Neuron (in vitro differentiated cells): ENCODE data around the gene FUBP3.

Experiments used
- H2AFZ ChIP-seq: one replicate; pipeline ENCODE4 v1.6.1; 2013; ENCODE audit warnings: low read depth, mild to moderate bottlenecking, inconsistent platforms, low read length, moderate library complexity
- H3K27me3 ChIP-seq: one replicate; pipeline ENCODE4 v1.6.1; 2013; ENCODE audit warnings: low read length; ENCODE audit not compliant: insufficient read depth
- H3K36me3 ChIP-seq: one replicate; pipeline ENCODE4 v1.6.1; 2013; ENCODE audit warnings: low read length; ENCODE audit not compliant: insufficient read depth
- H3K4me1 ChIP-seq: one replicate; pipeline ENCODE4 v1.6.1; 2013; ENCODE audit warnings: low read length; ENCODE audit not compliant: insufficient read depth
- H3K4me3 ChIP-seq: 2 replicates; pipeline ENCODE4 v1.5.1; 2013; ENCODE audit warnings: mild to moderate bottlenecking, low read length, moderate library complexity
- H3K9me3 ChIP-seq: one replicate; pipeline ENCODE4 v1.6.1; 2013; ENCODE audit warnings: low read length

FUBP3 gene

GRCh38 chr9:130627896-130628792 lies 48.8 kb downstream of the FUBP3 start:
- Histone ChIP-seq H2AFZ (no peak overlapping the region), H3K27me3 (no peaks in the 10 kb centered on the region), H3K9me3 (no peaks in the 10 kb centered on the region), H3K36me3 (peaks cover 74% of the 10 kb centered on the region), H3K4me1 (peaks cover 45% of the 10 kb centered on the region), H3K4me3 (no peak overlapping the region)

DNA sequence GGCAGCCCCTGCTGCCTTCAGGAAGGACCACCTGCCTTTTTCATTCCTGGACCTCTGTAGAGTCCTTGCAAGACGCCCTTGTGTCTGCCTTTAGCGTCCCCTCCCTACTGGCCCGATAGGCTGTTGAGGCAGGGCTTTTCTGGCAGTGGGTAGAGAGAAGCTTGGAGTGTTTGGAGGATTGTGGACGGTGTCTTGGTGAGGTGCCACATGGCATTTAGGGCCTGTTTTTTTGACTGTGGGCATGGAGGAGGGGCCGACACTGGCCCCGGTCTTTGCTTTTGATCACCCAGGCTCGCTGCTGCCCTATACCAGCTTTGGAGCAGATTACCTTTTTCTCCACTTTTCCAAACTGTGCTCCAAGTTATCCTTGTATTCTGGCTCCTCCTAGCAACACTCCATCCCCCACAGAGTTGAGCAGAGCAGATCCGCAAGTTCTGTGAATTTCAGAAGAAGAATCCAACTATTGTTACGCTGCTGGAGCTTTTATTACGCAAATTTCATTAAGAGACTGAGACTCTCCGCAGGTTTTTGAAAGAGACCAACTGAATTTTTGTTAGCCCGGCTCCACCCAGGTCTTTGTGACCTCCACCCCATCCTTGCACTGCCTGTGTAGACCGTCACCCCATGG lies 50.2 kb downstream of the FUBP3 start:
- Histone ChIP-seq H3K4me3 (no peak overlapping the region), H3K4me1 (peaks cover 45% of the 10 kb centered on the region), H3K36me3 (peaks cover 72% of the 10 kb centered on the region), H3K9me3 (no peaks in the 10 kb centered on the region), H3K27me3 (no peaks in the 10 kb centered on the region), H2AFZ (no peak overlapping the region)

DNA sequence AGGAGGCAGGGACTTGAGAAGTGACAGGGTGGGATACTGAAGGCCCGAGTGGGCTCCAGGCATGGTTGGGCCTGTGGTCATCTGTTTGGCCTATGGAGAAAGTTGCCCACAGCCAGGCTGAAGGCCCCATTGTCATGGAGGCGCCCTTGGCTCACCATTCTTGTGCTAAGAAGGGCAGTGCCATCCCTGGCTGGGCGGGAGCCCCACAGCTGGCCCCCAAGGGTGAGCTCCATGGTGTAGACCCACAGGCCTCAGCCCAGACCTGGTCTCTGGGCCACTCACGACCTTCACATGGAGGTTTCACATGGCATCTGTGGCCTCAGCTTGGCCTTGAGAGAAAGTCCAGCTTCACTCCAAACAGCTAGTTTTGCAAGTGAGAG lies 50.7 kb downstream of the FUBP3 start:
- H3K27me3 ChIP-seq: no peaks in the 10 kb centered on the region
- peaks cover 73% of the 10 kb centered on the region for H3K36me3 ChIP-seq
- no peaks in the 10 kb centered on the region for H3K9me3 ChIP-seq
- no peak overlapping the region for H3K4me3 ChIP-seq
- no peak overlapping the region for H2AFZ ChIP-seq
- H3K4me1 ChIP-seq: peaks cover 43% of the 10 kb centered on the region

DNA sequence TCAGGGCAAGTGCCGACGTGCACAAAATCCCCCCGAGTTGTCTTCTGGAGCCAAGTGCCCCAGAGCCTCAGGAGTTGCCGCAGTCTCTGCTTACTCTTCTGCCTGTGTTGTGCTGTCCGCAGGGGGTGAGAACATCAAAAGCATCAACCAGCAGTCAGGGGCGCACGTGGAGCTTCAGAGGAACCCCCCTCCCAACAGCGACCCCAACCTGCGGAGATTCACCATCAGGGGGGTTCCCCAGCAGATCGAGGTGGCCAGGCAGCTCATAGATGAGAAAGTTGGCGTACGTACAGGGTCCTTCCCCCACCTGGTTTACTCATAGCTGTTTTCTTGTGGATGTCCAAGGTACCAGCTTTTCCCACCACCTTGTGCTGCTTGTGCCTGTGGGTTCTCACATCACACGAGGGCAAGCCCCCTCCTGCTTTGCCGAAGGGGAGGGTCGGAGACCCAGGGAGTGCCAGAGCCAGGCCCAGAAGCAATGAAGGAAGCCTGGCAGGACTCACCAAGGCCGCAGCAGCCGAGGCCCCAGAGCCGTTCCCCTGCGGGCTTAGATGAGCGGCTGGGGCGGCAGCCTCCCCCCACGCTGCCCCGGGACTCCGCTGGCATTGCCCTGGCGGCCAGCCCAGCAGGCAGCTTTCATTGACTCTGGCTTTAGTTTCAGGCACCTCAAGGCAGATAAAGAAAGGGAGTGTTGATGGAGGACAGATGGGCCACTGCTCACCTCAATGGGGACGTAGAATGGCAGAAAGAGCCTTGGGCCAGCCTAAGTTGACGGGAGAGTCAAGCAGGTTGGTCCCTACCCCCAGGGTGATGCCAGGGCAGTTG lies 51.3 kb downstream of the FUBP3 start:
- no peaks in the 10 kb centered on the region for H3K27me3 ChIP-seq
- H3K9me3 ChIP-seq: no peaks in the 10 kb centered on the region
- no peak overlapping the region for H3K4me3 ChIP-seq
- H2AFZ ChIP-seq: no peak overlapping the region
- H3K36me3 ChIP-seq: peaks cover 72% of the 10 kb centered on the region
- H3K4me1 ChIP-seq: peaks cover 39% of the 10 kb centered on the region

DNA sequence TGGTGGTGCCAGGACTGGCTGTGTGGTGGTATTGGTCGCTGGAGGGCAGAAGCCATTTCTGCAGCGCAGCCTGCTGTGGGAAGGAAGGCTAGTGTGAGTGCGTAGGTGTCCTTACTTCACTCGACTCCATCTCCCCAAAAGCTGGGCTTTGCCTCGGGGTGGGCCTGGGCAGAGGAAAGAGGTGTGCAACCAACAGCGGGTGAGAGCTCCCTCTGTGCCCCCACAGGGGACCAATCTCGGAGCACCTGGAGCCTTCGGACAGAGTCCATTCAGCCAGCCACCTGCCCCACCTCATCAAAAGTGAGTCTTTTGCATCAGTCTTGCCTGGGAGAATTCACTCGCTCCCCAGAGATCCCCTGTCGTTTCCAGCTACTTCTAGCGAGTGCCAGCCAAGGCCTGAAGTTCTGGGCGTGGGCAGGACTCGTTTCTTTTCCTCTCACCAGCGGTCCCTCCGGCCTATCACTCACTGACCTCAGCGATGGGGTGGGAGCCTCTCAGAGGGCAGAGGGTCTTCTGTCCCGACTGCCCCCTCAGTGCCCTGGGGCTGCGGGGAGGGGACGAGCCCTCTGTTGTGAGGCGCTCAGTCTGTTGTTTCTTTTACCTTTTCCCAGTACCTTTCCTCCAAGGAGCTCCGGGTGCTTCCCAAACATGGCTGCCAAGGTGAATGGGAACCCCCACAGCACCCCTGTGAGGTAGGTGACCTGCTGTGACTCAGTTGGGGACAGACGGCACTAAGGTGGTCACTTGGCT lies 52.1 kb downstream of the FUBP3 start:
- no peak overlapping the region for H2AFZ ChIP-seq
- no peaks in the 10 kb centered on the region for H3K27me3 ChIP-seq
- H3K36me3 ChIP-seq: peaks cover 72% of the 10 kb centered on the region
- no peaks in the 10 kb centered on the region for H3K9me3 ChIP-seq
- peaks cover 31% of the 10 kb centered on the region for H3K4me1 ChIP-seq
- H3K4me3 ChIP-seq: no peak overlapping the region

GRCh38 chr9:130632081-130632710 lies 52.8 kb downstream of the FUBP3 start:
- no peak overlapping the region for H2AFZ ChIP-seq
- no peaks in the 10 kb centered on the region for H3K27me3 ChIP-seq
- H3K4me1 ChIP-seq: peaks cover 28% of the 10 kb centered on the region
- H3K9me3 ChIP-seq: no peaks in the 10 kb centered on the region
- H3K4me3 ChIP-seq: no peak overlapping the region
- peaks cover 69% of the 10 kb centered on the region for H3K36me3 ChIP-seq

DNA sequence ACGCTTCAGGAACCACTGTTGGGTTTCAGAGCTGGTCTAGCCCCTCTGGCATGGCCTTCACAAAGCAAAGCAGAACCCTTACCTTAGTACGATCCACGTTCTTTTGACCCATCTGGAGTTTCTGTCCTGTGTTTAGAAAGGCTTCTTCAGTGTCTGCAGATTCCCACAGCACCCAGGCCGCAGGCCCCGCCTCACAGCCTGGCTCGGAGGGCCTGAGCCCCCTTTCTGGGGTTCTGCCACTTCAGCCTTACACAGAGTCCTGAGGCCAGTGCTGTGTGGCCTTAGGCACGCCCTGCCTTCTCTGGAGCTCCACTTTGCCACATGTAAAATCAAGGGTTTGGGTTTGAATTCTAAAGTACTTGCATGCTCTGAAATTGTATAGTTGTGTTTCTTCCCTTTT lies 53.5 kb downstream of the FUBP3 start:
- Histone ChIP-seq H3K4me1 (peaks cover 21% of the 10 kb centered on the region), H2AFZ (no peak overlapping the region), H3K27me3 (no peaks in the 10 kb centered on the region), H3K9me3 (no peaks in the 10 kb centered on the region), H3K36me3 (peaks cover 67% of the 10 kb centered on the region), H3K4me3 (no peak overlapping the region)

- Histone ChIP-seq H3K9me3 (no peaks in the 10 kb centered on the region), H3K36me3 (peaks cover 64% of the 10 kb centered on the region)
Measured at GRCh38 chr9:130633336-130634190, 54.2 kb downstream of the FUBP3 start.

DNA sequence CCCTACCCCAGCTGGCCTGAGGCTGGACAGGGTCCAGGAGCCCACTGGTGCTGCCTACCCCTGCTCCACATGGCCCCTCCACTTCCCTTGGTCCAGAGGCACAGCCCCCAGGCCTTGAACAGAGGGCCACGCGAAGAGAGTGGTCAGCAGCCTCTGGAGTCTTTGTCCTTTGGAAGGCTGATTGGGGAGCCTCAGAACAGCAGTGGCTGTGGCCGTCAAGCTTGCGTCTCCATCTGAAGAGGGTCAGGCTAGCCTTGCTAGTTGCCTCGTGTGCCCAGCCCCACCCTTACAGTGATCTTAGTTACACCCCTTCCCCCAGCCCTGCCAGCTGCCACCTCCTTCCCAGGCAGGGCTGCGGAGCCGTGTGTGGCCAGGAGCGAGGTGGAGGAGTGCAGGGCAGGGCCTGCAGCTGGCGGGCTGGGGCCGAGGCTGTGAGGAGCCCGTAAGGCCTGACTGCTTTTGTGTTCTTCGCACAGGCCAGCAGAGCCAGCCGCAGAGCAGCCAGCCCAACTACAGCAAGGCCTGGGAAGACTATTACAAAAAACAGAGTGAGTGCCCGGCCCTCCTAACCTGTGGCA lies 54.9 kb downstream of the FUBP3 start:
- Histone ChIP-seq H3K4me3 (no peak overlapping the region), H3K9me3 (no peaks in the 10 kb centered on the region), H3K27me3 (no peaks in the 10 kb centered on the region), H3K36me3 (peaks cover 66% of the 10 kb centered on the region), H2AFZ (no peak overlapping the region), H3K4me1 (peaks cover 11% of the 10 kb centered on the region)

More at GRCh38 chr9:130633336-130634190, 54.2 kb downstream of the FUBP3 start:
- no peak overlapping the region for H2AFZ ChIP-seq
- H3K4me3 ChIP-seq: no peak overlapping the region
- H3K4me1 ChIP-seq: peaks cover 14% of the 10 kb centered on the region
- H3K27me3 ChIP-seq: no peaks in the 10 kb centered on the region

DNA sequence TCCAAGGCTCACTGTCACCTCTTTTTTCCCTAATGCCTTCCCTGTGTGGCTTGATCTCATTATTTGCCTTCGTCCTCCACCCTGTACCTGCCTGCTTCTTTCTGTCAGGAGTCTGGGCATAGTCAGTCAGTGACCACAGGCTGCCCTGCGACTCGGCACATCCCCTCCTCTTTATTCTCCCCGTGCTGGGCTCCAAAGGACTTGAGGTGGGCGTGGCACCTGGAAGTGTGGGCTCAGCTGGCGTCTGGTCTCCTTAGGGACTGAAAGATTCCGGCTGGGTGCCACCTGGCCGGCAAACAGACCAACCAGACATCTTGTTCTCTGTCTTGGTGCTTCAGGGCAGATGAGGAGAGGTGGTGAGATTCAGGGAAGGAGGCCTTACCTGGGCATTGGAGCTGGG lies 55.4 kb downstream of the FUBP3 start:
- Histone ChIP-seq H3K4me3 (no peak overlapping the region), H2AFZ (no peak overlapping the region), H3K36me3 (peaks cover 66% of the 10 kb centered on the region), H3K4me1 (peaks cover 6% of the 10 kb centered on the region), H3K9me3 (no peaks in the 10 kb centered on the region), H3K27me3 (no peaks in the 10 kb centered on the region)

DNA sequence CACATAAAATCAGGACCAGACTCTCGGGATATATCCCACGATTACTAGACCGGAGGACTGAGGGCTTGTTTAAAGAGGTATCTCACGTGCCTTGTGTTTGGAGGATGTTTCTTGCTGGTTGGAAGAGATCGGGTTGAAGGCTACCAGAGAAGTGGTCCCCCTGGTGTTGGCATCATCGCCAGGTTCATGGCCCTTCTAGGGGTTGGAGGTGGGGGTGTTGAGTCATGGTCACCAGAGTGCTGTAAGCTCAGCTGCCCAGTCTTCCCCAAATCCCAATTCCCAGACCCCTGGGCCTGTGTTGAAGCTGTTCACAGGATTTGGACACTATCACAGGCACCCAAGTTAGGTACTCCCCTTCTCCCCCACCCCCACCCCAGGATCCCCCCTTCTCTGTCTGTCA lies 55.9 kb downstream of the FUBP3 start:
- peaks cover under 1% of the 10 kb centered on the region for H3K4me1 ChIP-seq
- H3K4me3 ChIP-seq: no peak overlapping the region
- H3K36me3 ChIP-seq: peaks cover 66% of the 10 kb centered on the region
- H3K27me3 ChIP-seq: no peaks in the 10 kb centered on the region
- no peaks in the 10 kb centered on the region for H3K9me3 ChIP-seq
- H2AFZ ChIP-seq: no peak overlapping the region
